Activated T-helper 1 cell treated with anti-CD3 and anti-CD28 coated beads, Interleukin-2, amount 50 U/mL, for 16 hours (primary cell): ENCODE measurements around the gene RAB41.
"Not testable (repeated sequence)": the region's sequence is repeated elsewhere in the genome, so short reads cannot be mapped to it uniquely, and the experiment has no call there.

ENCODE experiments used
- DNase-seq, 2 donors: peaks; one replicate each; pipeline ENCODE4 v3.0.0-alpha.2; 2020; ENCODE audit warnings: low read depth in 1 of 2, low spot score in 1 of 2

The RAB41 gene

GRCh38 chrX:70289793-70290770 lies 8.1 kb downstream of the RAB41 start, which contains the start of the genes KIF4A and PDZD11:
TSS of gene KIF4A (plus strand) at chrX:70290104. CDS start at chrX:70290459, 355 bp downstream.
TSS of gene PDZD11 (minus strand) at chrX:70289927. CDS start at chrX:70289341, 586 bp downstream.
- peak; percentile 44 to 60 for DNase-seq

GRCh38 chrX:70292788-70293187 lies 10.8 kb downstream of the RAB41 start:
- DNase-seq, result no peak

DNA sequence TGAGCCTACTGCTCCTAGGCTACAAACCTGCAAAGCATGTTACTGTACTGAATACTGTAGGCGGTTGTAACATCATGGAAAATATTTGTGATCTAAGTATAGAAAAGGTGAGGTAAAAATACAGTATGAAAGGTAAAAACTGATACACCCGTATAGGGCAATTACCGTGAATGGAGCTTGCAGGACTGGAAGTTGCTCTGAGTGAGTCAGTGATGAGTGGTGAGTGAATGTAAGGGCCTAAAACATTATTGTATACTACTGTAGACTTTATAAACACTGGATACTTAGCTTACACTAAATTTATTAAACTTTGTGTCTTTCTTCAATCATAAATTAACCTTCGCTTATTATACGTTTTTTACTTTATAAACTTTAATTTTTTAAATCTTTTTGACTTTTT lies 11.6 kb downstream of the RAB41 start:
- DNase-seq, result no peak

DNA sequence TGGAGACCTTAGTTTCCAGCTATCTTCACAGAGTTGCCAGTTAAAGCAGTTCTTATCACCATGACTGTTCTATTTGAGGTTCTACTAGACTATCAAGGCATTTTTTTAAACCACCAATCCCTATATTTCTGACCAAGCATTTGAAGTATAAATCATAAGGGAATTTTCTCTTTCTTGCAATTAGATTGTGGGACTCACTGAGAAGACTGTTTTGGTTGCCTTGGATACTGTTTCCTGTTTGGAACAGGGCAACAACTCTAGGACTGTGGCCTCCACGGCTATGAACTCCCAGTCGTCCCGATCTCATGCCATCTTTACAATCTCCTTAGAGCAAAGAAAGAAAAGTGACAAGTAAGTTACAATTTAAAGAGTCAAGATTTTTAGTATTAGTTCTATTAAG lies 19.7 kb downstream of the RAB41 start:
- no peak for DNase-seq

DNA sequence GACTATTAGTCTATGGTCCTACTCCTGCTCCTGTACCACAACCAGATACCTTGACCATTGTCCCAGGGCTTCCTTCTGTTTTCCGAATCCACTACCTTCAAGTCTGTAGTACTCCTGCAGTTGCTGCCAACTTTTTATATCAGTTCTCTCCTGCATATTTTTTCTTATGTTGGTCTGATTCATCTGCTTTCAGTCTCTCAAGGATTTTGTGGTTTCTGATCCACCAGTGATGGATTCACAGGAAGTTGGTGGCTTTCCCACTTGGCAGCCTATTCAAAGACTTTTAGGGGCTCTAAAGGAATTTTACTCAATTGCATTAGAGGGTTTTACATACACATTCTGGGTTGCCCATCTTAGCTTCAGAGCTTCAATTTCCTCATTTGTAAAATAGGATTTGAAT lies 31.5 kb downstream of the RAB41 start:
- no peak for DNase-seq

GRCh38 chrX:70322784-70323183 lies 40.8 kb downstream of the RAB41 start:
- DNase-seq, result no peak

DNA sequence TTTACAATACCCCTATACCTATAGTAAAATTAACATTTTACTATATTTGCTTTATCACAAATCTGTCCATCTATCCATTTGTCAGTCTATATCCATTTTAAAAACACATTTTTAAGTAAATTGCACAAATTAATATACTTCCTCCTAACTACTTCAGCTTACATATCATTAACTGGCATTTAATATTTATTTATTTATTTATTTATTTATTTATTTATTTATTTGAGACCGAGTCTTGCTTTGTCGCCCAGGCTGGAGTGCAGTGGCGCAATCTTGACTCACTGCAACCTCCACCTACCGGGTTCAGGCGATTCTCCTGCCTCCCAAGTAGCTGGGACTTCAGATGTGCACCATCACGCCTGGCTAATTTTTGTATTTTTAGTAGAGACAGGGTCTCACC lies 41.7 kb downstream of the RAB41 start:
- not testable (repeated sequence) for DNase-seq

DNA sequence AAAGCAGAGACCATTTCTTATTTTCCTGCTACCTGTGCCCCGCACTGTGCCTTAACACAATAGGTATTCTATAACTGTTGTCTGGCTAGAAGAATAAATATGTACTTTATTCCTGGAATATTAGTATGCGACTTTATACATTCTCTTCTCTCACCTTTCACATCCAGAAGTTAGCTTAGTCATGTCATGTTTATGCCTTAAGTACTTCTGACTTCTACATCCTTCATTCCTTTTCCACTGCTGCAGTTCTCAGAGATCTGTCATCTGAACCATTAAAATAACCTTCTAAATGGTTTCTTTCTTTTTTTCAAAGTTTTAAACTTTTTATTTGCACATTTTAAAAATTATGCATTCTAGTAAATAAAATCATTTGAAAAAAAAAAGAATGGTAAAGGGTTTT lies 42.4 kb downstream of the RAB41 start:
- no peak for DNase-seq

- DNase-seq, result no peak
Measured at GRCh38 chrX:70331161-70331560, 49.2 kb downstream of the RAB41 start.

- DNase-seq, result no peak
Measured at GRCh38 chrX:70332600-70332999, 50.6 kb downstream of the RAB41 start.
